CD4-positive, alpha-beta T cell treated with Interleukin-15 for 4 hours (primary cell): ENCODE results near the gene ATXN2.
"Not testable (repeated sequence)": the region's sequence is repeated elsewhere in the genome, so short reads cannot be mapped to it uniquely, and the experiment has no call there.

Experiments
- DNase-seq: peaks from one replicate; pipeline ENCODE4 v3.0.0-alpha.2; 2020; ENCODE audit warnings: low spot score

The ATXN2 gene

GRCh38 chr12:111599453-111600204 lies 514 bp upstream of the ATXN2 start:
- DNase-seq = peak; percentile 85

- DNase-seq = peak; percentile 6
Measured at GRCh38 chr12:111597831-111598636, 1.1 kb downstream of the ATXN2 start.

- no peak for DNase-seq
Measured at GRCh38 chr12:111596985-111597830, 1.9 kb downstream of the ATXN2 start.

- not testable (repeated sequence) for DNase-seq
Measured at GRCh38 chr12:111595341-111595835, 3.7 kb downstream of the ATXN2 start.

GRCh38 chr12:111591399-111592010 lies 7.6 kb downstream of the ATXN2 start:
- not testable (repeated sequence) for DNase-seq

GRCh38 chr12:111590552-111590951 lies 8.6 kb downstream of the ATXN2 start:
- DNase-seq = no peak

- DNase-seq = no peak
Measured at GRCh38 chr12:111589601-111590000, 9.5 kb downstream of the ATXN2 start.

GRCh38 chr12:111588010-111588409 lies 11.1 kb downstream of the ATXN2 start:
- no peak for DNase-seq

- DNase-seq = no peak
Measured at GRCh38 chr12:111586986-111587385, 12.1 kb downstream of the ATXN2 start.

- DNase-seq = no peak
Measured at GRCh38 chr12:111585690-111586089, 13.4 kb downstream of the ATXN2 start.

- DNase-seq = no peak
Measured at GRCh38 chr12:111584959-111585358, 14.2 kb downstream of the ATXN2 start.

GRCh38 chr12:111583506-111583905 lies 15.6 kb downstream of the ATXN2 start:
- not testable (repeated sequence) for DNase-seq

- no peak for DNase-seq
Measured at GRCh38 chr12:111582133-111582747, 16.9 kb downstream of the ATXN2 start.

GRCh38 chr12:111581434-111582132 lies 17.5 kb downstream of the ATXN2 start:
- DNase-seq = no peak

GRCh38 chr12:111580737-111581136 lies 18.4 kb downstream of the ATXN2 start:
- DNase-seq = no peak

- DNase-seq = no peak
Measured at GRCh38 chr12:111580119-111580425, 19.0 kb downstream of the ATXN2 start.

- DNase-seq = no peak
Measured at GRCh38 chr12:111578971-111579340, 20.2 kb downstream of the ATXN2 start.

- DNase-seq = no peak
Measured at GRCh38 chr12:111578276-111578970, 20.7 kb downstream of the ATXN2 start.

- no peak for DNase-seq
Measured at GRCh38 chr12:111574797-111575443, 24.2 kb downstream of the ATXN2 start.

- DNase-seq = no peak
Measured at GRCh38 chr12:111573476-111573875, 25.6 kb downstream of the ATXN2 start.
